NCI-H748 treated with DMSO at 0.1 percent for 48 hours (cell line): Measurements from ENCODE around the gene HRAS.
A peak's percentile ranks its signal among the peaks of the same experiment; 100 is the strongest.

ENCODE experiments used
- DNase-seq: peaks from one replicate; lab custom pipeline; 2025; lab: John Stamatoyannopoulos, UW

HRAS gene

DNA sequence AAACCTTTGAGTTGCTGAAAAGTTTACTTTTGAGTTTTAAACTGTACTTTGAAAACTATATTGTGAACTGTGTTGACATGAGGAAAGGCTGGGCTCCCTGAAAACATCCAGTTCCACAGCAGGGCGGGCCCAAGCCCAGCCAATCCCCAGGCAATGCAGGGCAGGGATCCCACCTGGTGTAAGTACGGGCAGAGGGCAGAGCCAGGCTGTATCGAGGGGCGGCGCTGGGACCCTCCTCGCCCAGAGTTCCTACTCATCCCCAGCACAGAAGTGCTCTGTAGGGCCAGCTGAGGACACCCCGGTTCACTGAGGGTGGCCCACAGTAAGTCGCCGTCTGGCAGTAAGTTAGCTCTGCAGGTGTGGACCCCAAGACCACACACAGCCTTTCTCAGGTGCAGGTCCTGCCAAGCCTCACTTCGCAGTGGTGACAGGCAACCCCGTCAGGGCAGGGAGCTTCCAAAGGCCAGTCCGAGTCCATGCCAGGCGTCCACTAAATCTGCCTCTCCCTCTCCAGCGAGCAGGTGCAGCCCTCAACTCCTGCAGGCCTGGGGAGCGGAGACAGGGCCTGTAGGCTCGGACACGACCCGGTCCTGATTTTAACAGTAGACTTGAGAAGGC is 31.7 kb upstream of the HRAS start:
- DNase-seq = no peak

DNA sequence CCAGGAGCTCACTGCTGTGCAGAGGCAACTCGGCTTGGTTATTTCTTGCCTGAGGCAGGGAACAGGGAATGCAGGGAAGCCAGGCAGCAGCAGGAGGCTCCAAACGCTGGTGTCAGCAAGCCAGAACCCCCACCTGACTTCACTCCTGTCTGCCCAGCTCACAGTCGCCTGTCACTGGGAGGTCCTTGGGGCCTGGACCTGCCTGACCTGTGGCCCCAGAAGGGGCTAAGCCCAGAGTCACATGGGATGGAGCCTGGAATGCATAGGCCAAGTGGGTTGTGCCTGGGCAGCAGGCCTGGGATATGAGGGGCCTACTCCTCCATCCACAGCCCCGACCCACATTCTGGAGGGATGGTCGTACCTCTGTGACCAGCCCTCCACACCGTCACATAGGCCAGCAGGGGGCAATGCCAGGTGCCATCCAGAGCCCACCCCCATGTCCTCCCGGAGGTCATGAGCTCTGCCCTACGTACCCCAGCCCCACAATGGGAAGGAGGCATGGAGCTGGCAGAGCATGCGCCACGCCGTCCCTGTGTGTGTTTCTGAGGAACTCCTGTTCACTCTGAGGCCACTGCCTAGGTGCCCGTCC is 30.6 kb upstream of the HRAS start:
- DNase-seq = no peak

GRCh38 chr11:563812-564578 is 28.6 kb upstream of the HRAS start:
- DNase-seq = no peak

DNA sequence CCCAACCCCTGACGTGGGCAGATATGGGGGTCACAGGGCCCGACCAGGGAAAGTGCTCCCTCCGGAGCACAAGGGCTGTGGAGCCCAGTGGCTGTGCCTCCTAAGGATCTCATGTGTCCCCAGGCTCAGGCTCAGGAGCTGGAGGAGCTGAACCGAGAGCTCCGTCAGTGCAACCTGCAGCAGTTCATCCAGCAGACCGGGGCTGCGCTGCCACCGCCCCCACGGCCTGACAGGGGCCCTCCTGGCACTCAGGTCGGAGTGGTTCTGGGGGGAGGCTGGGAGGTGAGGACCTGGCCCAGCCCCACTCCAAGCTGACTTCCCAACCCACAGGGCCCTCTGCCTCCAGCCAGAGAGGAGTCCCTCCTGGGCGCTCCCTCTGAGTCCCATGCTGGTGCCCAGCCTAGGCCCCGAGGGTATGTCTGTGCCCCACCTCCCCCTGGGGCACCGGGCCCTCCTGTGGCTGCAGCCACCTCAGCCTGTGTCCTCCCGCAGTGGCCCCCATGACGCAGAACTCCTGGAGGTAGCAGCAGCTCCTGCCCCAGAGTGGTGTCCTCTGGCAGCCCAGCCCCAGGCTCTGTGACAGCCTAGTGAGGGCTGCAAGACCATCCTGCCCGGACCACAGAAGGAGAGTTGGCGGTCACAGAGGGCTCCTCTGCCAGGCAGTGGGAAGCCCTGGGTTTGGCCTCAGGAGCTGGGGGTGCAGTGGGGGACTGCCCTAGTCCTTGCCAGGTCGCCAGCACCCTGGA is 27.9 kb upstream of the HRAS start:
- DNase-seq = no peak

- DNase-seq = no peak
Measured at GRCh38 chr11:562046-562645, 26.8 kb upstream of the HRAS start.

DNA sequence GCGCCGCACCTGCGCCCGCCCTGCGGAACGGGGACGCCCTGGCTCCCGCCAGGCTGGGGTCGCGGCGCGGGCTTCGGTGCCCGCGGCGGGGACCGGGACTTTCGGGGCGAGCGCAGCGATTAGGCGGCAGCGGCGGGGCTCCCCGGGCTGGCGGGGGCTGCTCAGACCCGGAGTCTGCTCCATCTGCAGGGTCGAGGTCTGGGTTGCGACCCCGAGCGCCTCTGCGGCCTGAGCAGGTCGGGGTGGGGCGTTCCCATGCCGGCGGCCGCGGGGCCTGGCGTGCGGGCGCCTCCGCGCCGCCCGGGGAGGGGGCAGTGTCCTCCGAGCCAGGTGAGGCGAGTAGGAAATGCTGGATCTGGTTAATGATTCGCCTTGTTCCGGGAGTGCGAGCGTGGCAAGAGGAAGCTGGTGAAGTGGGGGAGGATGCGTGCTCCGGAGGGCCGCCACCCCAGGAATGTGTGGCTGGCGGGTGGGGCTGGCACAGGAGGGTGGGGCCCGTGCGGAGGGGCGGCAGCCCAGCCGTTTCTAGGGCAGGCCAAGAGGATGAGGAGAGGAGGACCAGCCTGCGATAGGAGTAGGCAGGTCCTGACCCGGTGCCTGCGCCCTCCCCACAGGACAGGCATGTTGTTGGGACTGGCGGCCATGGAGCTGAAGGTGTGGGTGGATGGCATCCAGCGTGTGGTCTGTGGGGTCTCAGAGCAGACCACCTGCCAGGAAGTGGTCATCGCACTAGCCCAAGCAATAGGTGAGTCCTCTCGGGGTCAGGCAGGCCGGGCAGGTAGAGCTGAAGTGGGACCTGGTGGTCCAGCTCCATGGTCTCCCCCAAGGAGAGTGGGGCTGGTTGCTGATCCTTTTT is 26.0 kb upstream of the HRAS start:
- no peak for DNase-seq

DNA sequence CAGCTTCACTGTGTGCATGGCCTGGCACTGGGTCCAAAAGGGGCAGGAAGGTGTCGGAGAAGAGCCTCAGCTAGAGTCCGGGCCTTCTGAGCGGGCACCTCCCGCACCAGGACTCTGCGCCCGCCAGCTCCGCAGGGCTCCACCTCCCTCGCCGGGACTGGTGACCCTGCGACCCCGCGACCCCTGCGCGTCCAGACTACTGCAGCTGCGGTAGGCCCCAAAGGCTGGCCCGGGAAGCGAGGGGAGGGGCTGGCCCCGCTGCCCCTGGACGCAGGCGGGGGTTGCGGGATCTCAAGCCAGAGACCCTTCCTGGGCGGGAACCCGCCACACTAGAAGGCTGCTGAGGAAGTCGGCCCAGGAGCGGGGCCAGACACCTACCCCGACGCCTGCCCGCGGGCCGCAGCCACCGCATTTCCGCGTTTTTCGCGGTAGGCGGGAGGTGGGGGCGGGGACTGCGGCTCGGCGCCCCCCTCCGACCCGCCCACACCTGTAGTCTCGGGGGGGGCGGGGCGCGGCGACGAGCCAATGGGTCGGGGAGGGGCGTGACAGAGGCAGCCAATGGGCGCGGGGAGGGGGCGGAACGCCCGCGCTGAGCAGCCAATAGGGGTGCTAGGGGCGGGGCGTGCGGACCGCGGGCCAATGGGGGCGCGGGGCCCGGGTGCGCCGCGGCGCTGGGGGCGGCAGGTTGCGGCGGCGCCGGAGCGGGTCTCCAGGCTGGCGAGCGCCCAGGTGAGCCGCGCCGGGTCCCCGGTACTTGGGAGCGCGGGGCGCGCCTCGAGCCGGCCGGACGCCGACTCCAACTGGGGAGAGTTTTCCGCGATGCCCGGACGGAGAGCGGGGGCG is 25.1 kb upstream of the HRAS start, which contains the start of the genes LMNTD2 and RASSF7:
Gene LMNTD2 (minus strand): TSS at position 434 of the 843 bp plus-strand sequence. CDS start 22 bp downstream, at position 412.
Gene RASSF7 (plus strand): TSS at position 666 of the 843 bp plus-strand sequence. CDS start 799 bp downstream, outside the sequence.
- peak; percentile 78 for DNase-seq

- no peak for DNase-seq
Measured at GRCh38 chr11:559712-560304, 24.4 kb upstream of the HRAS start.

DNA sequence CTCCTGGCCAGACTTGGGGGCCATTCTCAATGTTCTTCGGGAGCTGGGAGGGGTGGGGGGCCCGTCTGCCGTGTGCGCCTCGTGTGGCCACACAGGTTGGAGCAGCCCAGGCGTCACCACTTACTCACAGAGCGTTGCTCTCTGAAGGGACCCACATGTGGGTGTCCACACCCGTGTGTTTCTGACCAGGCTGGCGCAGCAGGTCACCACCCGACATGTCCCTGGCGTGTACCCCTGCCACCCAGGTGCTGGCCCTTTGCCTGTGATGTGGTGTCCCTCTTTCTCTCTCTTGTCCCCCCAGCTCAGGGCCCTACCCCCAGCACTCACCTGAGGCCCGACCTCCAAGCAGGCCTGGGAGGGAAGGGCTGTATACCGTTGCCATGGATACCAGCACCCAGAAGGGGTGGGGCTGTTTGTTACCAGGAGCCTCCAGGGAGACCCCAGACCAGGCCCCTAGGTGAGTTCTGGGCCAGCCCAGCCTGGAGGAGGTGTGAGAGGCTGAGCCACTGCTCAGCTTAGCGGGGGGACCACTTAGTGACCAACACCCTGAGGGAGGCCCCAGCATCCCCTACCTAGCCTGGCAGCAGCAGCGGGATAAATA is 23.7 kb upstream of the HRAS start:
- no peak for DNase-seq

DNA sequence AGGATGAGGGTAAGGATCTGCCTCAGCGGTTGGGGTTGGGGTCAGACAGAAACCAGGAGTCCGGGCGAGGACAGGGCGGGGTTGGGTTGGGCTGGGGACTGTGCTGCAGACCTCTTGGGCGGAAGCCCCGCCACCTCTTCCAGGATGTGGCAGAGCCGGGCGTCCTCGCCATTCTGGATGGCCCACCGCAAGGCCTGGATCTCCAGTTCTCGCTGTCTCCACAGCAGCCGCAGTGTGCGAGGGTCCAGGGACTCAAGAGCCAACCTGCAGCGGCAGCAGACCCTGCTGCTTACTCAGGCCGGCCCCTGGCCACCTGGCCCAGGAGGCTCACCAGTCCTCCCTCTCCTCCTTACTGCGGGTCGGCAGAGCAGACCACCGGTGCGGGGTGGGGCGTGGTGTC is 23.1 kb upstream of the HRAS start:
- DNase-seq = no peak

GRCh38 chr11:557328-558132 is 22.2 kb upstream of the HRAS start:
- DNase-seq = no peak

- no peak for DNase-seq
Measured at GRCh38 chr11:556662-557256, 21.4 kb upstream of the HRAS start.

DNA sequence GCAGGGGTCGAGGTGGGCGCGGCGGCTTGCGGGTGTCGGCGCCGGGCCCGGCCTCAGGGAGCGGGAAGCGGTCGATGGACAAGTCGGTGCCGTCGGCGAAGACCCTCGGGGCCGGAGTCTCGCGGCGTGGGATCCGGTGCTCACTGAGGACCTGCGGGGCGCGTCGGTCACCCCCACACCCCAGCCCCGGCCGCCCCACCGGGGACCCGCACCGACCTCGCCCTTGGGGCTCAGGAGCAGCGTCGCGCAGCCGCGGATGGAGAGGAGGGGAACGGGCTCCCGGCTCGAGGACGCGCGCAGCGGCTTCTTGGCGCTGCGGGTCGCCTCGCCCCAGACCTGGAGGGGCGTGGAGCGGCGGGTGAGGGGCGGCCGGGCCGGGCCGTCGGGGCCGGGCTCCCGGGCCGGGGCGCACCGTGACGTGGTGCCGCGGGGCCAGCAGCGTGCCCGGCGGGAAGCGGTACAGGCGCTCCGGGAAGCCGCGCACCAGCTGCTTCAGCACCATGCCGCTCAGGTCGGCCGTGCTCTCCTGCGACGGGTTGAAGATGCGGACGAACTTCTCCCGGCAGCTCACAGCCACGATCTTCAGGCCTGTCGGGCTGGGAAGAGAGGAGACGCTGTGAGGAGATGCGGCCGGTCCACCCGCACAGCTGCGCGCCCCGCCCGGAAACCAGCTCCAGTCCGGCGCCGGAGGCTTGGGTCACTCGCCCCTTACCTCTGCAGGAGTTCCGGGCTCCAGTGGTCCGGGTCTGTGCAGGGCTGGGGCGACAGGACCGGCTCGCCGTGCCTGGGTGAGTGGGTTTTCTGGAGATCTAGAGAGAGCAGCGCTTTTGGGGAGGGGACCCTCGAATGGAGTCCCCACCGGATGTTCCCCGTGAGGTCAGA is 20.6 kb upstream of the HRAS start:
- no peak for DNase-seq

GRCh38 chr11:555227-555779 is 19.9 kb upstream of the HRAS start:
- no peak for DNase-seq

- peak; percentile 73 for DNase-seq
Measured at GRCh38 chr11:554428-555226, 19.3 kb upstream of the HRAS start.

DNA sequence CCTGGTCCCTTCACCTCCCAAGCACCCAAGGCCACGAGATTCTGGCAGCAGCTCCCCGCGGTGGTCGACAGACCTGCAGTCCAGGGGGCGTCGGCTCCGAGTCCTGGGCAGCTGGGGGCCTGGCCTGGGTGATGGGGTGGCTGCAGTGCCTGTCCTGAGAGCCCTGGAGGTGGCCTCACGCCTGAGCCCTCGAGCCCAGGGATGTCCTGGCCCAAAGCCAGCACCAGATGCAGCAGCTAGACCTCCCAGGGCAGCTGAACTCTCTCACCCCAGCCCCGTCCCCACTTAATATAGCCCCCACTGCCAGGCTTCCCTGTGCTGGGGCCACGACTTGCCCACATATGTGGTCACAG is 18.6 kb upstream of the HRAS start:
- no peak for DNase-seq
